WTC11 (cell line): ENCODE measurements around the gene C2CD2. TPM values are rescaled to one million over a fixed set of nuclear protein-coding genes. Genes with fewer than 3 reads are reported as not detected.

Experiments used
- ATAC-seq: fragments of 200-7000 bp; cut with Tn5 transposase; 2 replicates; pipeline ENCODE4 v1.10.0; 2021; ENCODE audit warnings: mild to moderate bottlenecking, moderate library complexity
- CTCF ChIA-PET: fragments of 300-600 bp; sonication (Branson Sonifier 250); formaldehyde crosslinking; loops from one replicate; lab custom pipeline; 2021; ENCODE audit warnings: antibody characterized with exemption; lab: Charles Lee
- POLR2A ChIA-PET: fragments of 350-600 bp; sonication (Branson Sonifier 250); formaldehyde crosslinking; loops from one replicate; lab custom pipeline; 2021; ENCODE audit warnings: antibody characterized with exemption; lab: Charles Lee
- DNase-seq: peaks from one replicate; pipeline ENCODE4 v3.0.0; 2021; ENCODE audit warnings: low spot score
- H3K27ac Mint-ChIP-seq: 2 replicates; pipeline ENCODE4 v1.8.0; 2021; ENCODE audit warnings: mixed read lengths
- H3K27me3 Mint-ChIP-seq: 2 replicates; pipeline ENCODE4 v1.8.0; 2021; ENCODE audit warnings: low read depth, mild to moderate bottlenecking, moderate library complexity, mixed read lengths
- H3K36me3 Mint-ChIP-seq: 2 replicates; pipeline ENCODE4 v1.8.0; 2021; ENCODE audit warnings: mixed read lengths
- H3K4me1 Mint-ChIP-seq: 2 replicates; pipeline ENCODE4 v1.8.0; 2022; ENCODE audit warnings: mixed read lengths
- H3K4me3 Mint-ChIP-seq: 2 replicates; pipeline ENCODE4 v1.8.0; 2021; ENCODE audit warnings: mild to moderate bottlenecking, moderate library complexity, mixed read lengths
- H3K9me3 Mint-ChIP-seq: 2 replicates; pipeline ENCODE4 v1.8.0; 2021; ENCODE audit warnings: mixed read lengths
- ATF3 ChIP-seq: sonication (generic); formaldehyde crosslinking; conservative IDR thresholded peaks from 2 replicates; pipeline ENCODE4 v1.8.1; 2022; ENCODE audit warnings: mild to moderate bottlenecking, missing genetic modification reagents
- CREB1 ChIP-seq: sonication (generic); formaldehyde crosslinking; IDR thresholded peaks from 2 replicates; pipeline ENCODE4 v1.8.0; 2023; ENCODE audit warnings: mild to moderate bottlenecking, missing genetic modification reagents
- E2F4 ChIP-seq: sonication (generic); formaldehyde crosslinking; IDR thresholded peaks from 2 replicates; pipeline ENCODE4 v1.8.1; 2022; ENCODE audit warnings: low read depth, mild to moderate bottlenecking, moderate library complexity, missing genetic modification reagents, borderline replicate concordance
- ERG ChIP-seq: fragments of 250-450 bp; sonication (Bioruptor Pico); IDR thresholded peaks from 2 replicates; pipeline ENCODE4 v1.8.0; 2021; ENCODE audit warnings: mild to moderate bottlenecking
- ESRRA ChIP-seq: sonication (generic); formaldehyde crosslinking; IDR thresholded peaks from 2 replicates; pipeline ENCODE4 v1.8.1; 2022; ENCODE audit warnings: mild to moderate bottlenecking, missing genetic modification reagents, borderline replicate concordance
- FOXK1 ChIP-seq: sonication (generic); formaldehyde crosslinking; IDR thresholded peaks from 2 replicates; pipeline ENCODE4 v1.8.0; 2022; ENCODE audit warnings: mild to moderate bottlenecking, moderate library complexity, missing genetic modification reagents
- GTF2I ChIP-seq: fragments of 250-450 bp; sonication (Bioruptor Pico); conservative IDR thresholded peaks from 2 replicates; pipeline ENCODE4 v1.4.0; 2021; ENCODE audit warnings: mild to moderate bottlenecking
- IRF1 ChIP-seq: sonication (generic); formaldehyde crosslinking; IDR thresholded peaks from 2 replicates; pipeline ENCODE4 v1.8.0; 2023; ENCODE audit warnings: missing genetic modification reagents
- MAX ChIP-seq: sonication (generic); formaldehyde crosslinking; IDR thresholded peaks from 2 replicates; pipeline ENCODE4 v1.8.0; 2022; ENCODE audit warnings: mild to moderate bottlenecking, missing genetic modification reagents
- ZNF281 ChIP-seq: sonication (generic); formaldehyde crosslinking; IDR thresholded peaks from 2 replicates; pipeline ENCODE4 v1.8.0; 2023; ENCODE audit warnings: mild to moderate bottlenecking, missing genetic modification reagents
- ZNF416 ChIP-seq: fragments of 250-450 bp; sonication (Bioruptor Pico); IDR thresholded peaks from 2 replicates; pipeline ENCODE4 v1.9.0; 2021; ENCODE audit warnings: mild to moderate bottlenecking, inconsistent platforms
- ZNF512 ChIP-seq: sonication (generic); formaldehyde crosslinking; IDR thresholded peaks from 2 replicates; pipeline ENCODE4 v1.8.1; 2022; ENCODE audit warnings: missing genetic modification reagents, borderline replicate concordance
- ZNF532 ChIP-seq: fragments of 250-450 bp; sonication (Bioruptor Pico); IDR thresholded peaks from 2 replicates; pipeline ENCODE4 v1.9.0; 2021; ENCODE audit warnings: mild to moderate bottlenecking, borderline replicate concordance
- total RNA-seq: library from RNA; stranded (reverse); gene quantifications from 3 replicates; pipeline ENCODE4 v1.2.3, GENCODE V29; 2021

The C2CD2 gene
- total RNA-seq, 1 experiment from 2014 or later = 11.2 TPM

GRCh38 chr21:41906770-41907169 is 47.0 kb downstream of the C2CD2 start (continued):
- TF ChIP-seq E2F4 (CRISPR knock-in tag) = no peak
- no peak for TF ChIP-seq ERG (CRISPR knock-in tag)
- no peak for TF ChIP-seq ZNF281
- TF ChIP-seq CREB1 = no peak

GRCh38 chr21:41903559-41904351 is 50.1 kb downstream of the C2CD2 start:
- TF ChIP-seq ZNF532 = no peak
- no peak for TF ChIP-seq GTF2I
- no peak for TF ChIP-seq ESRRA (CRISPR knock-in tag)
- no peak for TF ChIP-seq ZNF416 (CRISPR knock-in tag)
- TF ChIP-seq IRF1 (CRISPR knock-in tag) = no peak
- no peak for TF ChIP-seq ATF3
- no peak for TF ChIP-seq MAX
- no peak for TF ChIP-seq ZNF512
- TF ChIP-seq FOXK1 (CRISPR knock-in tag) = no peak
- TF ChIP-seq, all 79 proteins: peak for 0
- Mint-ChIP-seq H3K27me3 (no peaks in the 10 kb centered on the region), H3K9me3 (no peaks in the 10 kb centered on the region), H3K4me3 (no peak overlapping the region), H3K4me1 (peaks cover 9% of the 10 kb centered on the region; the same call in 1 of the 2 replicates), H3K36me3 (peaks cover 7% of the 10 kb centered on the region), H3K27ac (peak overlapping the region; percentile 25; the same call in 1 of the 2 replicates)
- DNase-seq (no peak), ATAC-seq (no peak)
- ChIA-PET CTCF (interaction anchor here (1.2 kb wide), 1 partner anchor 222 kb away, joined by 3 read pairs; no protein-coding TSS in a partner anchor), POLR2A (interaction anchor here (0.6 kb wide), 1 partner anchor 87 kb away, joined by 5 read pairs; no protein-coding TSS in a partner anchor)
